GM18520 (cell line): Measurements from ENCODE around the gene SFXN2.
"Not testable (repeated sequence)": the region's sequence is repeated elsewhere in the genome, so short reads cannot be mapped to it uniquely, and the experiment has no call there.

ENCODE experiments used
- ATAC-seq: cut with Tn5 transposase; IDR thresholded peaks from one replicate; pipeline ENCODE4 v1.9.1; 2021; ENCODE audit not compliant: unreplicated experiment

The SFXN2 gene

GRCh38 chr10:102714621-102715455 lies at the start of gene SFXN2:
SFXN2 (plus strand) TSS chr10:102714636; CDS start chr10:102726637, 12,001 bp downstream.
- peak; percentile 7 for ATAC-seq

- ATAC-seq: no peak
Observed at GRCh38 chr10:102665904-102666509, 48.4 kb upstream of the SFXN2 start.

- not testable (repeated sequence) for ATAC-seq
Observed at GRCh38 chr10:102667411-102667810, 47.0 kb upstream of the SFXN2 start.

GRCh38 chr10:102668326-102669107 lies 45.9 kb upstream of the SFXN2 start:
- ATAC-seq: no peak

- ATAC-seq: no peak
Observed at GRCh38 chr10:102669206-102670064, 45.0 kb upstream of the SFXN2 start.

GRCh38 chr10:102670065-102670670 lies 44.3 kb upstream of the SFXN2 start:
- no peak for ATAC-seq

GRCh38 chr10:102670871-102671434 lies 43.5 kb upstream of the SFXN2 start:
- no peak for ATAC-seq

GRCh38 chr10:102673236-102673818 lies 41.1 kb upstream of the SFXN2 start:
- no peak for ATAC-seq

- ATAC-seq: no peak
Observed at GRCh38 chr10:102673819-102674511, 40.5 kb upstream of the SFXN2 start.

GRCh38 chr10:102674566-102674965 lies 39.9 kb upstream of the SFXN2 start:
- ATAC-seq: no peak

- no peak for ATAC-seq
Observed at GRCh38 chr10:102675011-102675665, 39.3 kb upstream of the SFXN2 start.

GRCh38 chr10:102675666-102676533 lies 38.5 kb upstream of the SFXN2 start:
- ATAC-seq: no peak

- no peak for ATAC-seq
Observed at GRCh38 chr10:102676534-102677315, 37.7 kb upstream of the SFXN2 start.

GRCh38 chr10:102677331-102678067 lies 36.9 kb upstream of the SFXN2 start:
- ATAC-seq: no peak

GRCh38 chr10:102678068-102678400 lies 36.4 kb upstream of the SFXN2 start:
- no peak for ATAC-seq

GRCh38 chr10:102678842-102679289 lies 35.6 kb upstream of the SFXN2 start:
- no peak for ATAC-seq
